Lower leg skin (tissue), 4 donors: Measurements from ENCODE around the gene PITPNM3. TPM values are rescaled to one million over a fixed set of nuclear protein-coding genes. Genes with fewer than 3 reads are reported as not detected.

ENCODE experiments used
- DNase-seq, 2 donors: peaks; one replicate each; pipeline ENCODE4 v3.0.0-alpha.2; 2019; ENCODE audit warnings: low spot score in 2 of 2
- H3K4me3 ChIP-seq: fragments of 200-600 bp; sonication (generic); 2 replicates; pipeline ENCODE4 v1.5.1; 2017; ENCODE audit warnings: mild to moderate bottlenecking, low read depth; ENCODE audit not compliant: poor library complexity, severe bottlenecking
- POLR2A ChIP-seq, 2 donors: fragments of 450-650 bp; IDR thresholded peaks; one replicate each; pipeline ENCODE4 v1.6.1; 2016 to 2017; ENCODE audit warnings: antibody characterized with exemption in 2 of 2, mild to moderate bottlenecking in 1 of 2, moderate library complexity in 1 of 2
- WGBS, 2 donors: methylation state at CpG; one replicate each; pipeline ENCODE4 v1.1.5; 2018; 5-methylcytosine and 5-hydroxymethylcytosine counted together
- intact Hi-C: fragments of 100-400 bp; cut with DNase I; formaldehyde crosslinking; loops from one replicate; pipeline ENCODE4 v1.15.0; 2023; ENCODE audit warnings: low total_unique reads
- total RNA-seq, 4 donors: library from RNA; depleted of rRNA; stranded (reverse); fragments of >200 nt; gene quantifications; one replicate each; pipeline ENCODE4 v1.1.0, GENCODE V29; 2016
- TF ChIP-seq, protein P1 (sequence below), 3 donors: fragments of 450-650 bp; IDR thresholded peaks; one replicate each; pipeline ENCODE4 v1.5.1; 2016; ENCODE audit warnings: antibody characterized with exemption in 3 of 3, mild to moderate bottlenecking in 3 of 3, moderate library complexity in 2 of 3

The PITPNM3 gene
- total RNA-seq, 4 donors from 2014 or later: 11.9 to 19.5 (median 16.3) TPM

DNA sequence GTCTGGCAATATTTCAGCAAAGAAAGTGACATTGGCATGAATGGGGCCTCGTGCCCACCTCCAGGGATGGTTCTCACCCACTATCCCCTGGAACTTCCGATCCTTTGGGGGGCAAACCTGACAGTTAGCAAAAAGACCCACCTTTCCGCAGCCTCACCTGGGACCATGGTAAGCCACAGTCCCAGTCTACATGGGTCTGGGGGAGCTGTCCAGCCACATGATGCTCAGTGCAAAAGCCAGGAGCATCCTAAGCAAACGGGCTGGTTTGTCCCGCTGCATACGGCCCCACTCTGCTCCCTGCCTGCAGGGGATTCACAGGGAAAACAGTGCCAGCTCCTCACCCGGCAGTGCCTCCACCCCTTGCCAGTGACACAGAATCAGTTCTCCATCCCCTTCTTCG lies 140.7 kb downstream of the PITPNM3 start:
- WGBS, 2 donors: 55 to 56% methylated on average over 8 of the region's 8 CpGs
- no peak for TF ChIP-seq POLR2A (IDR thresholded peaks at IDR 0.05)
- TF ChIP-seq, protein P1, sequence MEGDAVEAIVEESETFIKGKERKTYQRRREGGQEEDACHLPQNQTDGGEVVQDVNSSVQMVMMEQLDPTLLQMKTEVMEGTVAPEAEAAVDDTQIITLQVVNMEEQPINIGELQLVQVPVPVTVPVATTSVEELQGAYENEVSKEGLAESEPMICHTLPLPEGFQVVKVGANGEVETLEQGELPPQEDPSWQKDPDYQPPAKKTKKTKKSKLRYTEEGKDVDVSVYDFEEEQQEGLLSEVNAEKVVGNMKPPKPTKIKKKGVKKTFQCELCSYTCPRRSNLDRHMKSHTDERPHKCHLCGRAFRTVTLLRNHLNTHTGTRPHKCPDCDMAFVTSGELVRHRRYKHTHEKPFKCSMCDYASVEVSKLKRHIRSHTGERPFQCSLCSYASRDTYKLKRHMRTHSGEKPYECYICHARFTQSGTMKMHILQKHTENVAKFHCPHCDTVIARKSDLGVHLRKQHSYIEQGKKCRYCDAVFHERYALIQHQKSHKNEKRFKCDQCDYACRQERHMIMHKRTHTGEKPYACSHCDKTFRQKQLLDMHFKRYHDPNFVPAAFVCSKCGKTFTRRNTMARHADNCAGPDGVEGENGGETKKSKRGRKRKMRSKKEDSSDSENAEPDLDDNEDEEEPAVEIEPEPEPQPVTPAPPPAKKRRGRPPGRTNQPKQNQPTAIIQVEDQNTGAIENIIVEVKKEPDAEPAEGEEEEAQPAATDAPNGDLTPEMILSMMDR (IDR thresholded peaks at IDR 0.05): no peak
- no peak overlapping the region for H3K4me3 ChIP-seq
- DNase-seq: no peak
- intact Hi-C loops: no loop called here

DNA sequence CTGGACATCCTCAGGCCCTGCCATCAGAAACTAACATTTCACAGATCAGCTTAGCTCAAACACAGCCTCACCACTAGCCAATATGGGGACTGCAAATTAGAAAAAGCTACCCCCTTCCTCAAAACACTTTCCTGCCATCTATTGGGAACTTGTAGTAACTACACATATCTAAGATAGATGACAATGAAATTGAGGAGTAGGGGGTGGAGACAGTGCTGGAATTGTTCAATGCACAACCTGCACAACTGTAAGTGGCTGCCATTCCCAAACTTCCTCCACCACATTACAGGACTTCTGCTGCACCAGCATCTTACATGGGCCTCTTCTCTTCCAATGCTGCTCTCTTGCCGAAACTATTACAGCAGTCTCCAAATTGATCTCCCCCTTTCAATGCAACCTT lies 143.3 kb downstream of the PITPNM3 start:
- no peak for DNase-seq
- H3K4me3 ChIP-seq: no peak overlapping the region
- TF ChIP-seq, protein P1 (IDR thresholded peaks at IDR 0.05): no peak
- TF ChIP-seq POLR2A (IDR thresholded peaks at IDR 0.05): no peak
- WGBS, 2 donors: 87 to 95% methylated on average over 1 of the region's 1 CpG
- intact Hi-C loops: no loop called here

DNA sequence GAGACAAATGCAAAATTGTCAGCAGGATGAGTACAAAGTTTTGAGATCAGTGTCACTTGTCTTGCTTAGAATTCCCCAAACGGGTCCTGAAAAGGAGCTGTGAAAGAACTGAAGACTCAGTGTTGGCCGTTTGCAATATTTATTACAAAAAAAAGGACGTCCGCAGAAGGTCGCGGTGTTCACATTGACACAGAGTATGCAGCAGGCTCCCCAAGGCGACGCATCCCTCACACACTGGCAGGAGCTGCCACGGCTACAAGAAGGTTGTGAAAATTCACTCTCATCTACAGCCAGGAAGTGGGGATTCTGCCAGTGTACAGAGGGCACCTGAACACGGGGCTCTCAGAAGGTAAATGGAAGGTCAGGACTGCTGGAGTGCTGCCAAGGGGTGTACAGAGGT lies 147.6 kb downstream of the PITPNM3 start:
- TF ChIP-seq, protein P1 (IDR thresholded peaks at IDR 0.05): no peak
- TF ChIP-seq POLR2A (IDR thresholded peaks at IDR 0.05): no peak
- WGBS, 2 donors: 59 to 72% methylated on average over 10 of the region's 10 CpGs
- H3K4me3 ChIP-seq: no peak overlapping the region
- intact Hi-C loops: no loop called here
- no peak for DNase-seq

DNA sequence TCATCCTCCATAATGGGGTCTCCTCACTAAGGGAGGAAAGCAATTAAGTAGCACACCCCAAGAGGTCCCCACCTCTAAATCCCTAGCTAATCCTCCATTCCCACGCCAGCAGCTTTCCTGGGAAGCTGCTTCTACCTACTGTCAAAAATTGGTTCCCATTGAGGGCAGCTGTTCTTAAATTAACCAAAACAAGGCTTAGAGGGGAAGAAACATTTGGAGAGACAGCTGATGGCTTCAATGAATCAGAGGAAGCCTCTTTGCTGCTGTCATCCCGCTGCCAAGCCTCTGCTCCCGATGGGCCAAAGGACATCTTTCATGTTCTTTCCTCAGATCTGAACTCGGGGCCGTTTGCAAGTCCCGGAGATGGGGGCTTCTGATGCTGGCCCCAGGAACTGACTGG lies 148.1 kb downstream of the PITPNM3 start:
- 62 to 75% methylated on average over 6 of the region's 6 CpGs for WGBS, 2 donors

DNA sequence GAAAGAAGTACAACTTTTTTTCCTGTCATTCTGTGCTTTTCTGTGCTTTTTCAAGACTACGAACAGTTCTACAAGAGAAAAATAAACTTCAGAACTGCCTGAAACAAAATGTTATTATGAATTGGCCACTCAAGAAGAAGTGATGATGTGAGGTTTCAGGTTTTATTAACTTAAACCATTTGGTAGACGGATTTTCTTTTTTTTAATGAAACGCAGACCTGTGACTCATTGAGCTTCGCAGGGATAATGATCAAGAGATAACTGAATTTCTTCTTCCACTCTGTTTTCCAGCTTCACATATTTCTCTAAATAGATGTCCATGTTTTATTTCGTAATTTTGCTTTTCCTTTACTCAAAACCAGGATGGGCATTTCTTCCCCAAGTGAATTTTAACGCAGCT lies 154.1 kb downstream of the PITPNM3 start:
- 52 to 68% methylated on average over 6 of the region's 6 CpGs for WGBS, 2 donors
- intact Hi-C loops: no loop called here
- TF ChIP-seq, protein P1 (IDR thresholded peaks at IDR 0.05): no peak
- no peak for TF ChIP-seq POLR2A (IDR thresholded peaks at IDR 0.05)
- no peak for DNase-seq
- H3K4me3 ChIP-seq: no peak overlapping the region

More for the DNA sequence above, 148.1 kb downstream of the PITPNM3 start:
- no peak for DNase-seq
- intact Hi-C loops: no loop called here
- H3K4me3 ChIP-seq: no peak overlapping the region
- no peak for TF ChIP-seq POLR2A (IDR thresholded peaks at IDR 0.05)
- TF ChIP-seq, protein P1 (IDR thresholded peaks at IDR 0.05): no peak

Other genes with a start within 250 kb of the PITPNM3 start
- not detected for gene AIPL1, start 121.4 kb downstream of the PITPNM3 start, total RNA-seq
- 1 to 10 TPM in 1 of 4 donors, under 1 TPM in 3; 0.21 to 2.8 (median 0.84) TPM for gene PIMREG, start 112.1 kb downstream of the PITPNM3 start, total RNA-seq
- 10 to 100 TPM in 3 of 4 donors, 1 to 10 TPM in 1; 8.1 to 19.6 (median 13.8) TPM for gene KIAA0753, start 84.2 kb upstream of the PITPNM3 start, total RNA-seq
- 100 to 1,000 TPM in 2 of 4 donors, 10 to 100 TPM in 2; 56.9 to 149 (median 98.0) TPM for gene TXNDC17, start 84.5 kb upstream of the PITPNM3 start, total RNA-seq
- gene MED31, start 95.0 kb upstream of the PITPNM3 start, total RNA-seq: 10 to 100 TPM in 2 of 4 donors, 1 to 10 TPM in 2; 2.4 to 16.5 (median 9.8) TPM
- 1 to 10 TPM in 2 of 4 donors, under 1 TPM in 2; 0.81 to 3.3 (median 1.6) TPM for gene C17orf100, start 95.2 kb upstream of the PITPNM3 start, total RNA-seq
- gene SLC13A5, start 156.8 kb upstream of the PITPNM3 start, total RNA-seq: not detected
- gene XAF1, start 199.5 kb upstream of the PITPNM3 start, total RNA-seq: 10 to 100 TPM in 1 of 4 donors, 1 to 10 TPM in 3; 5.3 to 10.2 (median 6.6) TPM
- gene FBXO39, start 219.7 kb upstream of the PITPNM3 start, total RNA-seq: under 1 TPM; 0.42 to 0.97 (median 0.71) TPM